Measurements from ENCODE around the gene PHF2. TPM values are rescaled to one million over a fixed set of nuclear protein-coding genes. Genes with fewer than 3 reads are reported as not detected.

The PHF2 gene
- total RNA-seq, 3 donors from 2014 or later = 24.8 to 26.9 (median 25.9) TPM

- Histone ChIP-seq H3K4me1 (peaks cover 0 to 9% of the 10 kb centered on the region in 2 donors), H3K27me3 (no peaks in the 10 kb centered on the region), H3K4me3 (no peak overlapping the region), H3K27ac (peak overlapping the region; percentile 5 to 65), H3K9me3 (no peaks in the 10 kb centered on the region), H3K36me3 (no peaks in the 10 kb centered on the region)
- DNase-seq (ENCODE audit: low spot score in 2 of 2) = peak in 1 of 2 donors; percentile 7
- no peak for TF ChIP-seq POLR2A (IDR thresholded peaks at IDR 0.05)
- TF ChIP-seq POLR2AphosphoS5 (IDR thresholded peaks at IDR 0.05) = no peak
- no peak for TF ChIP-seq CTCF (IDR thresholded peaks at IDR 0.05)
- intact Hi-C loops (cut with DNase I; ENCODE audit: low total_unique reads) = no loop called here
These were observed 15.7 kb downstream of the PHF2 start for GRCh38 chr9:93592008-93592642.

- H3K9me3 ChIP-seq = no peaks in the 10 kb centered on the region
- peak in 1 of 2 donors; percentile 19 for DNase-seq (ENCODE audit: low spot score in 2 of 2)
- TF ChIP-seq CTCF (IDR thresholded peaks at IDR 0.05) = no peak
- H3K36me3 ChIP-seq = no peaks in the 10 kb centered on the region
- H3K27me3 ChIP-seq = no peaks in the 10 kb centered on the region
- no peak overlapping the region for H3K4me3 ChIP-seq
- H3K27ac ChIP-seq = peak overlapping the region in 1 of 2 donors; percentile 65
- peaks cover 0 to 9% of the 10 kb centered on the region in 2 donors for H3K4me1 ChIP-seq
- intact Hi-C loops (cut with DNase I; ENCODE audit: low total_unique reads) = no loop called here
These were observed 16.2 kb downstream of the PHF2 start for GRCh38 chr9:93592643-93593021.

GRCh38 chr9:93593144-93593658 is 16.8 kb downstream of the PHF2 start:
- no peak for DNase-seq (ENCODE audit: low spot score in 2 of 2)
- peaks cover 0 to 9% of the 10 kb centered on the region in 2 donors for H3K4me1 ChIP-seq

GRCh38 chr9:93594041-93594756 is 17.8 kb downstream of the PHF2 start:
- intact Hi-C loops (cut with DNase I; ENCODE audit: low total_unique reads) = no loop called here
- Histone ChIP-seq H3K27ac (no peak overlapping the region), H3K9me3 (no peaks in the 10 kb centered on the region), H3K4me3 (no peak overlapping the region), H3K4me1 (peaks cover 0 to 9% of the 10 kb centered on the region in 2 donors), H3K27me3 (no peaks in the 10 kb centered on the region), H3K36me3 (no peaks in the 10 kb centered on the region)
- TF ChIP-seq CTCF (IDR thresholded peaks at IDR 0.05) (no peak), POLR2AphosphoS5 (IDR thresholded peaks at IDR 0.05) (no peak), POLR2A (IDR thresholded peaks at IDR 0.05) (no peak)
- peak in 1 of 2 donors; percentile 15 for DNase-seq (ENCODE audit: low spot score in 2 of 2)

More at GRCh38 chr9:93593144-93593658, 16.8 kb downstream of the PHF2 start:
- H3K9me3 ChIP-seq = no peaks in the 10 kb centered on the region
- no peak overlapping the region for H3K27ac ChIP-seq
- H3K4me3 ChIP-seq = no peak overlapping the region
- no peaks in the 10 kb centered on the region for H3K36me3 ChIP-seq
- TF ChIP-seq POLR2A (IDR thresholded peaks at IDR 0.05) (no peak), CTCF (IDR thresholded peaks at IDR 0.05) (no peak), POLR2AphosphoS5 (IDR thresholded peaks at IDR 0.05) (no peak)
- H3K27me3 ChIP-seq = no peaks in the 10 kb centered on the region
- intact Hi-C loops (cut with DNase I; ENCODE audit: low total_unique reads) = no loop called here

- intact Hi-C loops (cut with DNase I; ENCODE audit: low total_unique reads) = no loop called here
- Histone ChIP-seq H3K4me1 (peaks cover 0 to 9% of the 10 kb centered on the region in 2 donors), H3K4me3 (no peak overlapping the region), H3K27ac (no peak overlapping the region), H3K9me3 (no peaks in the 10 kb centered on the region), H3K36me3 (no peaks in the 10 kb centered on the region), H3K27me3 (no peaks in the 10 kb centered on the region)
- TF ChIP-seq POLR2AphosphoS5 (IDR thresholded peaks at IDR 0.05) (no peak), POLR2A (IDR thresholded peaks at IDR 0.05) (no peak), CTCF (IDR thresholded peaks at IDR 0.05) (no peak)
- DNase-seq (ENCODE audit: low spot score in 2 of 2) = peak in 1 of 2 donors; percentile 2
These were observed 19.1 kb downstream of the PHF2 start for GRCh38 chr9:93595461-93595860.

All from breast epithelium (tissue), 4 donors.